NB4 (cell line): ENCODE data around the gene ZNF841.
"Not testable (repeated sequence)": the region's sequence is repeated elsewhere in the genome, so short reads cannot be mapped to it uniquely, and the experiment has no call there.

Source experiments
- DNase-seq: peaks from one replicate; pipeline ENCODE4 v3.0.0; 2010; ENCODE audit warnings: low read depth
- H3K4me3 ChIP-seq: one replicate; pipeline ENCODE4 v1.5.1; 2011; ENCODE audit warnings: mild to moderate bottlenecking, low read depth, low read length, moderate library complexity
- CTCF ChIP-seq: IDR thresholded peaks from one replicate; pipeline ENCODE4 v1.5.1; 2012; ENCODE audit warnings: low read depth, low read length
- MAX ChIP-seq: IDR thresholded peaks from 2 replicates; pipeline ENCODE4 v1.6.1; 2011; ENCODE audit warnings: low read depth, low read length
- MYC ChIP-seq: IDR thresholded peaks from 2 replicates; pipeline ENCODE4 v1.6.1; 2011; ENCODE audit warnings: low read depth, low read length
- POLR2A ChIP-seq: IDR thresholded peaks from 2 replicates; pipeline ENCODE4 v1.6.1; 2011; ENCODE audit warnings: mild to moderate bottlenecking; ENCODE audit not compliant: insufficient read length; ENCODE audit errors: extremely low read depth

Gene ZNF841

GRCh38 chr19:52086481-52086880 is 9.1 kb downstream of the ZNF841 start:
- TF ChIP-seq POLR2A (no peak), CTCF (no peak), MYC (no peak), MAX (no peak)
- DNase-seq = peak; percentile 34
- H3K4me3 ChIP-seq = no peak overlapping the region

GRCh38 chr19:52070496-52070895 is 25.1 kb downstream of the ZNF841 start:
- DNase-seq = no peak
- H3K4me3 ChIP-seq = no peak overlapping the region
- TF ChIP-seq MYC (no peak), CTCF (no peak), MAX (no peak), POLR2A (no peak)

- DNase-seq = no peak
- H3K4me3 ChIP-seq = no peak overlapping the region
- no peak for TF ChIP-seq MAX
- TF ChIP-seq POLR2A = no peak
- no peak for TF ChIP-seq CTCF
Observed at GRCh38 chr19:52069653-52070052, 25.9 kb downstream of the ZNF841 start.

GRCh38 chr19:52066258-52066863 is 29.2 kb downstream of the ZNF841 start:
- DNase-seq = no peak
- TF ChIP-seq MAX (no peak), CTCF (no peak), POLR2A (no peak), MYC (no peak)
- H3K4me3 ChIP-seq = no peak overlapping the region

GRCh38 chr19:52065399-52065798 is 30.2 kb downstream of the ZNF841 start:
- no peak overlapping the region for H3K4me3 ChIP-seq
- TF ChIP-seq CTCF = no peak
- TF ChIP-seq POLR2A = no peak
- no peak for TF ChIP-seq MAX
- no peak for TF ChIP-seq MYC
- DNase-seq = no peak

- DNase-seq, H3K4me3 ChIP-seq: not testable (repeated sequence)
Observed at GRCh38 chr19:52056480-52056879, 39.1 kb downstream of the ZNF841 start.

GRCh38 chr19:52051736-52052135 is 43.8 kb downstream of the ZNF841 start:
- DNase-seq, H3K4me3 ChIP-seq: not testable (repeated sequence)
